Activated CD4-positive, alpha-beta T cell treated with anti-CD3 and anti-CD28 coated beads, Interleukin-2, Interleukin-6, amounts not matched to agents 100 ng/mL and 50 ng/mL, durations not matched to agents 16 hours and 8 hours (primary cell): ENCODE measurements around the gene SDK1.
"Not testable (repeated sequence)": the region's sequence is repeated elsewhere in the genome, so short reads cannot be mapped to it uniquely, and the experiment has no call there.

Experiments
- DNase-seq: peaks from one replicate; pipeline ENCODE4 v3.0.0-alpha.2; 2020

SDK1 gene

DNA sequence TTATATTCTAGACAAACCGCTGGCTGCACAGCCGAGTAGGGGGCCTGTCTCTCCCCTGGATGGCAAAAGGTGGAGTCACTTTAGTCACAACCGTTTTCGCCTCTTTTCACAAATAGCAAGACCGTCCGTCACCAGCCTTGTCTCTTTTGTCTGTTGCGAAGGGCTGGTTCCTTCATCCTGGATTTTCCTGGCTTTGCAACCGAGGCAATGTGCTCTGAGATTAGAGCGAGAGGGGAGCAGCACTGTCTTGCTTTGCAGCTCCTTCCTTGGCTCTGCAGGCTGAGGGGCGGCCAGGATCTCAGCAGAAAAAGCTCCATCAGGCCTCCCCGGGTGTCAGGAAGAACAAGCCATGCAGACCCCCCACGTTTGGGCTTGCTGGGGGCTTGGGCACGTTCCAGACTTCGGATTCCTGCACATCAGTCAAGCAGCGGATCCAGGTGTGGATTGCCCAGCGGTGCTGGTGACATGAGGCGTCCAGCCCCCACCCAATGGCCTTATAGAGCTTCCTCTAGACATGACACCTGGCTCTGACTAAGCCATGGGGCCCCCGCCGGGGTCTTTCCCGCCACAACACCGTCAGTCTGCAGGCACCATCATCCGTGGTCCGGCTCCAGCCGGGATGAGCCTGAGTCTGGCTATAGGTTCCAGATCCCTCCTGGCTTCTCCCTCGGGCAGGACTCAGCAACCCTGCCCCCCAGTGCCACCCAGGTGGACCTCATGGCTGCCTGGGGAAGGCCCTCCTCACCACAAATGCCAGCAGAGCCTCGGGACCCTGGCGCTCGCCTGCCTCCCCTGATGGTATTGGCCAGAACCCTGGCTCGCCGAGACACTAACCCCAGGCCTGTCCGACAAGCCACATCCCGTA is 913.5 kb downstream of the SDK1 start:
- no peak for DNase-seq

DNA sequence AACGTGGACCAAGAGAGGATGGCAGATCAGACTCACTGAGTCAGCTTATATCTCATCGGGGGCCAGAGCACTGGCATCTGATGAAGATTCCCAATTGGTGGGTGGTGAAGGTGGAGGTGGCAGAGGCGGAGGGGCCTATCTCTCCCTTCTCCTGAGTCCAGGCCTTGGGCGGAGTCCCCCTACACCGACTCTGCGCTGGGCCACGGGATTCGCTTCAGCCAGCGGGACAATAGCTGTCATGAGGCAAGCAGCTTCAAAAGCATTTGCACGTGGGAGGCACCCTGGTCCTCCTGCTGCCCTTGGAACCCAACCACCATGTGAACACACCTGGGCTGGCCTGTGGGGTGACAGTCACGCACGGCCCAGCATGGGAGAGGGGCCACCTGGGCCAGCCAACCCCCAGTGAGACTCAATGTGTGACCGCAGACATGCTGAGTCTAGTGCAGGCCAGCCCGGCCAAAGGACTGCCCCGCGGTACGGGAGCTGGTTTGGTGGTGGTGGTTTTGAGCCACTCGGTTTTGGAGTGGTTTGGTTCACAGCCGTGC is 914.2 kb downstream of the SDK1 start:
- DNase-seq: no peak

DNA sequence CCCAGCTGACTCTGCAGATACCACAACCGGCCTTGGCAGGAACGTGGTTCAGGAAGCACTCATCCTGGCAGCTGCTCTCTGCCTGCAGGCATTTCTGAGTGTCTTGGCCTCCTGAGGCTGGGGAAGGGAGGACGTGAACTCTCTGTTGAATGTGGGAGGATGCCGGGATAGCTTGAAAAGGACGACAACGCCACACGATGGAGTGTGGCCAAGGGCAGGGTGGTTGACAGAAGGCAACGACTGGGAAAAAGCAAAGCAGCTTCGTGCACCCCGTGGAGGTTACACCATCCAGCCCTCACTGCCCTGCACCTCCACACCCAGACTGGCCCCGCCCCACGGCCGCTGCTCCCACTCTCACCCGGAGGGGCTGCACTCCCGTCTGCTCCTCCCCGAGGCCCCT is 915.0 kb downstream of the SDK1 start:
- no peak for DNase-seq

DNA sequence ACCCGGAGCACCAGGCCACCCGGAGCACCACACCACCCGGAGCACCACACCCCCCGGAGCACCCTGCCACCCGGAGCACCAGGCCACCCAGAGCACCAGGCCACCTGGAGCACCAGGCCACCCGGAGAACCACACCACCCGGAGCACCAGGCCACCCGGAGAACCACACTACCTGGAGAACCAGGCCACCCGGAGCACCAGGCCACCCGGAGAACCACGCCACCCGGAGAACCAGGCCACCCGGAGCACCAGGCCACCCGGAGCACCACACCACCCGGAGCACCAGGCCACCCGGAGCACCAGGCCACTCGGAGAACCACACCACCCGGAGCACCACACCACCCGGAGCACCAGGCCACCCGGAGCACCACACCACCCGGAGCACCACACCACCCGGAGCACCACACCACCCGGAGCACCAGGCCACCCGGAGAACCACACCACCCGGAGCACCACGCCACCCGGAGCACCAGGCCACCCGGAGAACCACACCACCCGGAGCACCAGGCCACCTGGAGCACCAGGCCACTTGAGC is 916.1 kb downstream of the SDK1 start:
- DNase-seq: not testable (repeated sequence)

DNA sequence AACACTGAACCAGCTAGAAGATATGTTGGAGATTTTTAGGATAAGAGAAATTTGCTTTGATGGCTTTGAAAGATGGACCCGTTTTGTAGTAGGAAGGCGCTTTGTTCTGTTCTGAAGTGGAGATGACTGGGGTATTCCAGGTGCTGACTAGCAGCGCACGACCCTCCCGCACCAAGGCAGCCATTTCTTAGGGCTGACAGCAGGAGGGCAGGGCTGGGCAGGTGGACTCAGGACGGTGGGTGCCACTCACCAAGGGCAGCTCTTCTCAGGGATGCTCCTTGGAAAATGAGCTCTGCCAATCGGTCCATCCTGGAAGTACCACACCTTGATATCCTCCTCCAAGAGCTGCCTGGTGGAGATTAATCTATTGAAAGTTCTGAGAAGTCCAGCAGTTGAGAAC is 917.4 kb downstream of the SDK1 start:
- no peak for DNase-seq

DNA sequence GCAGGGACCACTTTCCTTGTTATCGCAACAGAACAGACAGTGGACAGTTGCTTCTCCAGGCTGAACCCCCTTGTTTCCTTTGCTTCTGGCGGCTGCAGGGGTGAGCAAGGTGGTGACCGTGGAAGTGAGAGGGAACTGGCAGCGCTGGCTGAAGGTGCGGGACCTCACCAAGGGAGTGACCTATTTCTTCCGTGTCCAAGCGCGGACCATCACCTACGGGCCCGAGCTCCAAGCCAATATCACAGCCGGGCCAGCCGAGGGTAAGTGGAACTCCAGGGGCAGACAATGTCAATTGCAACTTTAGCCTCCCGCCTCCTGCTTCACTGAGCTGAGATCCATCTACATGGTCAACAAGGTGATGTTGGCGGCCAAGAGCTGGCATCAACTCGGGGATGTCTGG is 919.0 kb downstream of the SDK1 start:
- DNase-seq: no peak

DNA sequence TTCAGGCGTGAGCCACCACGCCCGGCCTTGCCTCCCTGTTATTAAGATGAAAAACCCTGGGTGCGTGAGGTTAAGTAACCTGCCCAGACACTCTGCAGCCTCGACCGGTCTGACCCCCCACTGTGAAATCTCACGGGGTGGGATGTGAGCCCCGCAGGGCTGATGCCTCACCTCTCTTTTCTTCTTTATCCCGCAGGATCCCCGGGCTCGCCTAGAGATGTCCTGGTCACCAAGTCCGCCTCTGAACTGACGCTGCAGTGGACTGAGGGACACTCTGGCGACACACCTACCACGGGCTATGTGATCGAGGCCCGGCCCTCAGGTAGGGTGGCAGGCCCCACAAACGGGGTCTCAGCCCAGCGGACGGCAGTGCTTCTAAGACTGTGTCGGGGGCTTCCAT is 920.0 kb downstream of the SDK1 start:
- no peak for DNase-seq

DNA sequence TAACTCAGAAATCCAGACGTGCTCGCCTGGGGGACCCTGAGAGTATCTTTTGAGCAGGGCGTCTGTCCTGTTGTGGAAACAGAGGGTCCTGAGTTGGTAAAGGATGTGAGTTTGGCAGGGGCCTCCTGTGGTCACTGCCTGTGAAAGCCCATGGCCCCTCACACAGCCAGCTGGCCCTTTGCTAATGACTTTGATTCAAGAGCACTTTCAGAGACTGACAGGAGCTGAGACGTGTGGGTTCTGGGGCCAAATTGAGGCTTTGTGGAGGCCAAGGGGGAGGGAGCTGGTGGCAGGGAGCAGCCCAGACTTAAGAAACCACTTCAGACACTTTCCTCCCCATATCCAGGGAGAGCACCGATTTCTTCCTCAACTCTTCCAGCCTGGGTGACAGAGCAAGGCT is 921.6 kb downstream of the SDK1 start:
- no peak for DNase-seq

DNA sequence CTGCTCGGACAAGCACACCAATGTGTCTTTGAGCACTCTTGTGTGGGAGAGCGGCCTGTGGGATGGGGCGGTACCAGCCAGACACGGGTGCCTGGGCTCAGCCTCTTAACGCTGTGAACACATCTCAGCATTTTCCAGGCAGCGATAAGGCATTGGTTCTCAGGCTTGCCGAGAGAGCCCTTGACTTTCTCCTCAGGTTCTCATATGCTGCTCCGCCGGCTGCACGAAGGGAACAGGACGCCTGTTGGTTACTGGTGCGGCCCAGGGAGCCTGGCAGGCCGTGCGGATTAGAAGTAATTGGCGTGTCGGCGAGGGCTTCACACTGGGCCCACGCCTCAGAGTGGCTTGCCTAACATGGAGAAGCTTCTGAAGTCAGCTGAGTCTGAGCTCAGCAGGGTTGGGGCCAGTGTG is 924.3 kb downstream of the SDK1 start:
- DNase-seq: no peak

DNA sequence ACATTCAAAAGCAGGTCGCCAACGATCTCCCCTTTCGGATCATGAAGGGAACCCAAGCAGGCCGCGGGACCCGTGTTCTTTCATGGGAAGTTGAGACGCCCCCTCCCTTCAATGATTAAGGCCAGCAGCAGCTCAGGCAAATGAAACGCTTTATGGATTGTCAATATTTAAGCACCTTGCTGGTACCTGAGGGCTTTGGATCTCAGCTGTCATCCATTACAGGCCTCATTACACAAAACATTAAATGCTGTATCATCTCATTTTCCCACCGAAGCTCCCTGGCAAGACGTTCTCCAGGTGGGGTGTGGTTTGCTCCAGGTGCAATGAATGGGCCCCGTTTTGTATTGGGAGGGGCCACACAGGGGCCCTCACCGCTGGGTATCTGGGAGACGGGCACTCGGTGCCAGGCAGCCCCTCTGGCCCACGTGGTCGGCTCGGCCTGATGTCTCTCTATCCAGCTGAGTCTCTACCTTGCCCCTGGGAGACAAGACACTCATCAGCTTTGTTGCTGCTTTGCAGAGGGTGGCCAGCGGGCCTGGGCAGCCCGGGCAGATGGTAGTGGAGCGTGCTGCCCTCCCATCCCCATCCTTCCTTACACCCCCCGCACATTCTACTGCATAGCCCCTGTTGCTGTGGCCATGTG is 925.0 kb downstream of the SDK1 start:
- no peak for DNase-seq

DNA sequence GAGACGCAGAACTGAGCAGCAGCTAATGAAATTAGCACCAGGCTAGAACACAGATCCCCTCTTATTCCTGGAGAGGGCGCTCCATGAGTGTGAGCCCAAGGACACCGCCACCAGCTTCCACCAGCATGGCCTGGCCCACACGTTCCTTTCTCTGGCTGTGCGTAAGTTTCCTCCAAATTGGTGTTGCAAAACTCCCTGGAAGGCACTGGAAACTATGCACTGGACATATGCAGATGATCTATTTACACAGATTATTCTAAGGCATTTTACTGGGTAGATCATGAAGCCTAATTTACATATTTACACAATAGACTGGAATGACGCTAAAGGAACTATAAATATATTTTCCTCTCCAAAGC is 925.5 kb downstream of the SDK1 start:
- DNase-seq: no peak

DNA sequence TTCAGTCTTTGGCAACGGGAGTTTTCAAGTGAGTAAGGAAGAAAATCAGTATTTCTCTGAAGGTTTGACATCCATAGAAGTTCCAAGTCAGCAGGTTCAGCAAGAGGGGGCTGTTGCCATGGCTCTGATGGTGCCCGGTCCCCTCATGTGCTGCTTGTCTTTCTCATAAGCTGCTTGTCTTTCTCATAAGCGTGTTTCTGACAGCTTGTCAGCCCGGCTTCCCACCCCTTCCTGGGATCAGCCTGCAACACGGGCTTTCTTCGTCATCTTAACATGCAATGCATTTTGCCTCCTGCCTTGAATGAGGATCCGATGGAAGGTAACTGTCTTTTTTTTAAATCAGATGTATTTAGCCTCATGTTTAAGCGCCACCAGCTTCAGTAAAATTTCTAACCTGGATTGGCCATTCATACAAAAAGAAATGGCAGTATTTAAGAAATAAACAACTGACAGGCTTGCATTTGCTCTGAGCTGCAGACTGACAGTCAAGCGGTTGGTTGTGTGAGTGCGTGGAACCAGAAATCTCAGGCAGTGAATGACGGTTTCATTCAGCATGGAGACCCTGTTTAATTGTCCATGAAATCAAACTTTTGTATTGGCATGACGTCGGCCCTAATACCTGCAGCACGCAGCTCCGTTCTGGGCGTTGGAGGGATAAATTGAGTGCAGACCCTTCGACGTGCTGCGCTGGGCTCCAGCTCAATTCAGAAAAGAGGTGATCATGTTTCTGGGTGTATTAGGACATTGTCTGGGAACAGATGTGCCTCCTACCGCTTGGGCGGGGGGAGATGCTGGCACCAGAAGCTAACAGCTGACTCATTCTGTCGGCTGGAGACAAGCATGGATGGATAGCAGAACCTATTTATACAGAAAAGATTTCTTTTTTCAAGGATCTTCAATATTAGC is 926.3 kb downstream of the SDK1 start:
- no peak for DNase-seq

DNA sequence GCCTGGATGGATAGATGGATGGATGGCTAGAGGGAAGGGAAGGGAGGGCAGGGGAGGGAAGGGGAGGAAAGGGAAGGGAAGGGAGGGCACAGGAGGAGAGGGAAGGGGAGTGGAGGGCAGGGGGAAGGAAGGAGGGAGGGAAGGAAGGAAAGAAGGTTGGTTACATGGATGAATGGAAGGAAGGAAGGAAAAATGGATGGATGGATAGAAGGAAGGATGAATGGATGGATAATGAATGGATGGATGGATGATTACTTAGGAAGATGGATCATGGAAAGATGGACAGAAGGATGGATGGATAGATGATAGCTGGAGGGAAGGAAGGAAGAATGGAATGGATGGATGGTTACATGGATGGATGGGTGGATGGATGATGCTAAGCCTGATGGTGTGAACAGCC is 929.3 kb downstream of the SDK1 start:
- DNase-seq: no peak

DNA sequence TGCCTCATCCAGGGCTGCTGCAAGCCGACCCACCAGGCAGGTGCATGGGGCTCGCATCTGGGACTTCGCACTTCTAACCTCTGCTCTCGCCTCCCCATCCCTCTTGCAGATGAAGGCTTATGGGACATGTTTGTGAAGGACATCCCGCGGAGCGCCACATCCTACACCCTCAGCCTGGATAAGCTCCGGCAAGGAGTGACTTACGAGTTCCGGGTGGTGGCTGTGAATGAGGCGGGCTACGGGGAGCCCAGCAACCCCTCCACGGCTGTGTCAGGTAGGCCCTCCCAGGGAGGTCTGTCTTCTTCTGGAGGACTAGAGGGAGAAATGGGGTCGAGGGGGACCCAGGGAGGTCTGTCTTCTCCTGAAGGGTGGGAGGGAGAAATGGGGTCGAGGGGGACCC is 932.1 kb downstream of the SDK1 start:
- no peak for DNase-seq

DNA sequence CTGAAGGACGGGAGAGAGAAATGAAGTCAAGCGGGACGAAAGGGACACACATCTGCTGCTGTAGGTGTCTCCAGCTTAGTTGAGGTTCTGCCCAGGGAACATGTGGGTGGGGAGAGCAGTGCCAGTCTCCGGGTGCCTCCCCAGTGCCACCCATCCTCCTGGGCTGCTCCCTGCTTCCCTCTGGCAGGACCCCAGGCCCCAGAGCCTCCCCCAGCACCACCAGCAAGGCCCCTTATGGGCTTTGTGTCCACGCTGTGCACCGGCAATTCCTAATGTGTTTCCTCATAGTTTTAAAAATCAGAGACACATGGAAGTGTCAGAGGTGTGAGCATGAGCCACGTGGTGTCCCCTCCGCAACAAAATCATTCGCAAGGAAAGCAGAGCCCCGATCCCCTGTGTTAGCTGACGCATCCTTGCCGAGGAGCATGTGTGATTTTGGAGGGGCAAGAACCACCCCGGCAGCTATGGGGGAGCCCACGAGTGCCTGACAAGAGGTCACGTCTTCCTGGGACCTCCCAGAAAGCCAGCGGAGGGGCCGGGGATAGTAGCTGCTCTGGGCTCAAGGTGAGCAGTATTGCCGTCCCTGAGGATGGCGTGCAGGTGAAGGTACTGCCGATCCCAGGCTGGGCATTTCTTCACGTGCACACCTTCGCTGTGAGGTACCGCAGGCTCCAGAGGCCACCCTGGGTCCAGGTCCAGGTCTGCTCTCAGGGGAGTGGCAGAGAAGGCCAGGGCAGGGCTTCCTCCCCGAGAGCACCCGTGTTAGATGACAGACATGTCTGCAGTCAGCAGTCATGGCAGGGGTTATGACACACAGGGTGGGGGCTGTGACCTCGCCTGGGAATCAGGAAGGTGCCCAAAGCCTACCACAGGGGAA is 932.8 kb downstream of the SDK1 start:
- DNase-seq: no peak

DNA sequence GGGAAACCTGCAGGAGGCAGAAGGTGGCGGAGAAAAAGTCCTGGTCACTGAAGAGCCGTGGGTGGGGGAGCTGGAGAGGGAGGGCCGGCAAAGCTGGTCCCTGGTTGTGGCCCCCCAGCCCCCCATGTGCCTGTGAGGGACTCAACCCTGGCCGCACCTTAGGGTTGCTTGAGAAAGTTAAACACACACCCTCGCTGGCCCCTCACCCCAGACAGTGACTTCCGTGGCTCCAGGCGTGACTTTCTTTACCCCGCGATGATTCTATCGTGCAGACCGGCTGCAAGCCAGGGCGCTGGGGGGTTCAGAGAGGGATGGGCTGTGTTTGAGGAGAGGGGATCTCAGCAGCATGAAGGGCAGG is 933.4 kb downstream of the SDK1 start:
- DNase-seq: no peak

DNA sequence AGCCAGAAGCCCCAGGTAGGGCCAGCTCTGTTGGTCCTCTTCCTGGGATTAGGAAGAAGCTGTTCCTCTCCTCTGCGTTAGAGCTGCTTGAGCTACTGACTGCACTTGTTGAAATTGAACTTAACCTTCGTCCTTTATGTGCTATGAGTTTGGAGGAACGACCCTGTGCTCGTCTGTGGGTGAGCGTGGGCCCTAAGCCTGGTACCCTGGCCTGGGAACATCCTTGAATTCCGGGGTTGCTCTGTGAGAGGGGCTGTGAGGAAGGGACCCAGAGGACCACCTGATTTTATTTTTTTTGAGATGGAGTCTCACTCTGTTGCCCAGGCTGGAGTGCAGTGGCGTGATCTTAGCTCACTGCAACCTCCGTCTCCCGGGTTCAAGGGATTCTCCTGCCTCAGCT is 933.8 kb downstream of the SDK1 start:
- no peak for DNase-seq

DNA sequence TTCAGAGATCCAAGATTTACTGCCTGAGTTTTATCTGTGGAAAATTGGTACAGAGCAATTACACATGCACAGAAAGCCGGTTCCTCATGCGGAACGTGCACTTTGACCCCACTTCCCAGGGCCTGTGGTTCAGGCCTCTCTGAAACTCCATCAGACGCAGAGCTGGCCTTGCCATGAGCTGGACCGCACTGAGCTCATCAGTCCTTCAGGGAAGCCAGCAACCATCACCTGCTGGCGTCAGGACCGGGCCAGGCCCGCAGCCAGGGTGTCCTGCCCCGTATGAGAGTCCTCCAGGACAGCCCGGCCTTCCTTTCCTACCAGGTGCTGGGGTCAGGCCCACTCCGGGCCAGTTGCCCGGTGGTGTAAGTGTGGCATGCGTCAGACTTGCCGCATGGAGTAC is 934.5 kb downstream of the SDK1 start:
- DNase-seq: no peak

DNA sequence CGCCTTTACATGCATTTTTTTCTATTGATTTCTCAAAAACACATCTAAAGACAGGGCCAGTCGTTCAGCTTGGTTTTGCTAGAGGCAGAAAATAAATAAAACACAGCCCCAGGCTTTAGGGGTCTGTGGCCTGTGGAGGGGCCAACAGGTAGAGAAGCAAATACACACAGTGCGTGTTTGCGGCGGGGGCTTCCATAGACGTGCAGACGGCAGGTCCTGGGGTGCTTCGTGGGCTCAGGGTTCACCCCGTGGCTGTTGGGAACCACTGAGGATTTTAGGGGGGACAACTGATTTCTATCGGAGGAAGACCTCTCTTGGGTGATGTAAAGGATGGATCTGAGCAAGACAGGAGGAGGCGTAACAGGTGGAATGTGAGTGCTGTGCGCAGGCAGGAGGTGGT is 935.3 kb downstream of the SDK1 start:
- no peak for DNase-seq

DNA sequence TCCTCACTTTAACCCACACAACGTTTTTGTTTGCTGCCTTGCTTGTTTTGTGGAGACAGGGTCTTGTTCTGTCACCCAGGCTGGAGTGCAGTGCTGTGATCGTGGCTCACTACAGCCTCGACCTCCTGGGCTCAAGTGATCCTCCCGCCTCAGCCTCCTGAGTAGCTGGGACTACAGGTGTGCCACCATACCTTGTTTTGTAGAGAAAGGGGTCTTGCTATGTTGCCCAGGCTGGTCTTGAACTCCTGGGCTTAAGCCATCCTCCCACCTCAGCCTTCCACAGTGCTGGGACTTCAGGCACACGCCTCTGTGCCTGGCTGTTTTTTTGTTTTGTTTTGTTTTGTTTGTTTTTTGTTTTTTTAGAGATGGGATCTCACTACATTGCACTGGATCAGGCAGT is 935.8 kb downstream of the SDK1 start:
- DNase-seq: not testable (repeated sequence)

DNA sequence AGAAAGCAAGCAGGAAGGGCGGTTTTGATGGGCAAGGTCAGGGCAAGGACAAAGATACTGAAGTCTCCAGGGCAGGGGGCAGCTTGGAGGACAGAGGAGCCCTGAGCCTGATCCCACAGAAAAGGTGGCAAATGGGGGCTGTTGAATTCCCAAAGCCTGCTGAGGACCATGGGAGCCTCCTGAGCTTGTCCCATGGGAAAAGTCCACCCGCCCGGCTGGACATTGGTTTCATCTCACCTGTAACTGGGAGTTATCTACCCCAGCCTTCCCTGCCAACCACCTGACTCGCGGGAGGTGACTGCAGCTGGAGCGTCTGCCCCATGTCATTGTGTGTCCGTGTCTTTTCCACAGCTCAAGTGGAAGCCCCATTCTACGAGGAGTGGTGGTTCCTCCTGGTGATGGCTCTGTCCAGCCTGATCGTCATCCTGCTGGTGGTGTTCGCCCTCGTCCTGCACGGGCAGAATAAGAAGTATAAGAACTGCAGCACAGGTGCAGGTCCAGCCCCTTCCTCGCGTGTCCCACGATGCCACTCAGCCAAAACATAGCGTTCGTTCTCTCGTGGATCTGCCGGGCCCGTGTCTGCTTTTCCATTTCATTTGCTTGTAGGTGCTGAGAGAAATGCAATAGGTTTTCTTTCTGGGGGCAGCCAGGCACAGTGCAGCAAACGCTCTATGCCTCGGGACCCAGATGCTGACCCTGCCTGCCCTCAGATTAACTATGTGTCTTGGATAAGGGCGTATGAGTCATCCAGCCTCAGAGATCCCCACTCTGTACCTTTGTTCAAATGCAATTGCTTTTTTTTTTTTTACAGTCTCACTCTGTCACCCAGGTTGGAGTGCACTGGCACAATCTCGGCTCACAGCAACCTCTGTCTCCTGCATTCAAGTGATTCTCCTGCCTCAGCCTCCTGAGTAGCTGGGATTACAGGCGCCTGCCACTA is 936.5 kb downstream of the SDK1 start:
- DNase-seq: no peak
